ENCODE data around the gene SFXN5.

The SFXN5 gene

GRCh38 chr2:73013936-73014335, 57.6 kb downstream of the SFXN5 start:
- no peak for TF ChIP-seq CTCF (IDR thresholded peaks at IDR 0.05; ENCODE audit: low read depth, low read length)
- no peak for DNase-seq (ENCODE audit: extremely low read depth, low read depth)

GRCh38 chr2:73009177-73009839, 62.2 kb downstream of the SFXN5 start:
- no peak for TF ChIP-seq CTCF (IDR thresholded peaks at IDR 0.05; ENCODE audit: low read depth, low read length)
- DNase-seq (ENCODE audit: extremely low read depth, low read depth) = no peak

- DNase-seq (ENCODE audit: extremely low read depth, low read depth) = no peak
- no peak for TF ChIP-seq CTCF (IDR thresholded peaks at IDR 0.05; ENCODE audit: low read depth, low read length)
These were observed 62.8 kb downstream of the SFXN5 start for GRCh38 chr2:73008766-73009135.

- TF ChIP-seq CTCF (IDR thresholded peaks at IDR 0.05; ENCODE audit: low read depth, low read length) = no peak
- no peak for DNase-seq (ENCODE audit: extremely low read depth, low read depth)
These were observed 63.3 kb downstream of the SFXN5 start for GRCh38 chr2:73007991-73008765.

GRCh38 chr2:73006969-73007710, 64.4 kb downstream of the SFXN5 start:
- no peak for DNase-seq (ENCODE audit: extremely low read depth, low read depth)
- TF ChIP-seq CTCF (IDR thresholded peaks at IDR 0.05; ENCODE audit: low read depth, low read length) = no peak

GRCh38 chr2:73004889-73005596, 66.5 kb downstream of the SFXN5 start:
- no peak for TF ChIP-seq CTCF (IDR thresholded peaks at IDR 0.05; ENCODE audit: low read depth, low read length)

More at GRCh38 chr2:73004889-73005596, 66.5 kb downstream of the SFXN5 start:
- DNase-seq (ENCODE audit: extremely low read depth, low read depth) = no peak

Data from AG09319 (cell line).